ENCODE results near the gene LRRC26.

The LRRC26 gene

GRCh38 chr9:137141976-137142936, 27.6 kb downstream of the LRRC26 start:
- Histone ChIP-seq H3K27me3 (ENCODE audit: control insufficient read depth in 1 of 2, insufficient read depth in 2 of 2, low read length in 2 of 2) (peaks cover 46 to 55% of the 10 kb centered on the region in 2 donors), H3K4me3 (ENCODE audit: low read depth in 1 of 2, low read length in 2 of 2) (no peak overlapping the region), H3K9ac (ENCODE audit: low read depth in 1 of 2, low read length in 2 of 2) (no peak overlapping the region), H3K9me3 (ENCODE audit: control insufficient read depth in 1 of 2, low read length in 2 of 2) (no peaks in the 10 kb centered on the region), H3K36me3 (ENCODE audit: control insufficient read depth in 1 of 2, insufficient read depth in 2 of 2, low read length in 2 of 2) (no peaks in the 10 kb centered on the region), H3K27ac (ENCODE audit: low read depth, low read length) (no peak overlapping the region), H3K4me1 (ENCODE audit: control insufficient read depth in 1 of 2, insufficient read depth in 2 of 2, low read length in 2 of 2) (peaks cover 0 to 3% of the 10 kb centered on the region in 2 donors)

GRCh38 chr9:137141050-137141810, 28.6 kb downstream of the LRRC26 start:
- Histone ChIP-seq H3K9ac (ENCODE audit: low read depth in 1 of 2, low read length in 2 of 2) (no peak overlapping the region), H3K27me3 (ENCODE audit: control insufficient read depth in 1 of 2, insufficient read depth in 2 of 2, low read length in 2 of 2) (peaks cover 54 to 61% of the 10 kb centered on the region in 2 donors), H3K4me1 (ENCODE audit: control insufficient read depth in 1 of 2, insufficient read depth in 2 of 2, low read length in 2 of 2) (no peaks in the 10 kb centered on the region)

DNA sequence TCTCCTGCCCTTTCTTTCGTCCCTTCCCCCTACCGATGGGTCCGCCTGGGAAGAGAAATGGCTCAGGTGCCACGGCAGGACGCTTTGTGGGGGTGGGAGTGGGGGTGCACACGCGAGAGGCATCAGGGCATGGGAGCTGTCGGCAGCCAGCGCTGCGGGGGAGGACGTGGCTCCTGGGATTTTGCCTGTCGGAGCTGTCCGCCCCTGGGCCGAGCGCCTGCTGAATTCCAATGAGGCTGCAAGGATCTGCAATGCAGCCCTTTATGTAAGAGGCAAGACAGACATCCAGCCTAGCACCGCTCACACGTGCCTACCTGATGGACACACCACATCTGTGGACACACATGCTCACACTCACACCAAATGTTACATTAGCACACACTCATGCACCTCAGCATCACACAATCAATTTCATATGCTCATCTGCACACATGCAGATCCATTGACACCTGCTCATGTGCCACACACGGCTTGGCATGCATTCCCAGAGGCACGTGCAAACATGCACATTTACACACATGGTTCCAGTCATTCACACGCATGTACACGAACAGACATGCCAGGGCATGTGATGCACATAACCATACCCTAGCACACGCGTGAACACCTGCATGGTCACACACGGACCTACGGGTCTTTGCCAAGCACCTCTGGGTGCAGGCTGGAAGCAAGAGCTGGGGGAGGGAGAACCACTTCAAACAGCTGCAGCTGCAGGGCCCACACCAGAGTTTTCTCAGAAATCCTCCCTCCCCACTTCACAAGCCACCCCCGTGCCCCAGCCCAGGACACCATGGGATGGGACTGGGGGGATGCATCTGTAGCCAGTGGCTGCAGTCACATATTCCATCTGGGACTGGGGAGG, 29.5 kb downstream of the LRRC26 start:
- Histone ChIP-seq H3K4me3 (ENCODE audit: low read depth in 1 of 2, low read length in 2 of 2) (no peak overlapping the region), H3K36me3 (ENCODE audit: control insufficient read depth in 1 of 2, insufficient read depth in 2 of 2, low read length in 2 of 2) (no peaks in the 10 kb centered on the region), H3K4me1 (ENCODE audit: control insufficient read depth in 1 of 2, insufficient read depth in 2 of 2, low read length in 2 of 2) (no peaks in the 10 kb centered on the region), H3K9me3 (ENCODE audit: control insufficient read depth in 1 of 2, low read length in 2 of 2) (no peaks in the 10 kb centered on the region), H3K27me3 (ENCODE audit: control insufficient read depth in 1 of 2, insufficient read depth in 2 of 2, low read length in 2 of 2) (peaks cover 58 to 68% of the 10 kb centered on the region in 2 donors), H3K27ac (ENCODE audit: low read depth, low read length) (no peak overlapping the region), H3K9ac (ENCODE audit: low read depth in 1 of 2, low read length in 2 of 2) (no peak overlapping the region)

More at GRCh38 chr9:137141050-137141810, 28.6 kb downstream of the LRRC26 start:
- Histone ChIP-seq H3K4me3 (ENCODE audit: low read depth in 1 of 2, low read length in 2 of 2) (no peak overlapping the region), H3K27ac (ENCODE audit: low read depth, low read length) (no peak overlapping the region), H3K9me3 (ENCODE audit: control insufficient read depth in 1 of 2, low read length in 2 of 2) (no peaks in the 10 kb centered on the region), H3K36me3 (ENCODE audit: control insufficient read depth in 1 of 2, insufficient read depth in 2 of 2, low read length in 2 of 2) (no peaks in the 10 kb centered on the region)

- H3K27me3 ChIP-seq (ENCODE audit: control insufficient read depth in 1 of 2, insufficient read depth in 2 of 2, low read length in 2 of 2), result peaks cover 58 to 68% of the 10 kb centered on the region in 2 donors
- H3K4me3 ChIP-seq (ENCODE audit: low read depth in 1 of 2, low read length in 2 of 2), result no peak overlapping the region
- no peaks in the 10 kb centered on the region for H3K4me1 ChIP-seq (ENCODE audit: control insufficient read depth in 1 of 2, insufficient read depth in 2 of 2, low read length in 2 of 2)
- no peak overlapping the region for H3K9ac ChIP-seq (ENCODE audit: low read depth in 1 of 2, low read length in 2 of 2)
- no peaks in the 10 kb centered on the region for H3K9me3 ChIP-seq (ENCODE audit: control insufficient read depth in 1 of 2, low read length in 2 of 2)
- no peak overlapping the region for H3K27ac ChIP-seq (ENCODE audit: low read depth, low read length)
- no peaks in the 10 kb centered on the region for H3K36me3 ChIP-seq (ENCODE audit: control insufficient read depth in 1 of 2, insufficient read depth in 2 of 2, low read length in 2 of 2)
Observed at GRCh38 chr9:137139468-137140150, 30.2 kb downstream of the LRRC26 start.

DNA sequence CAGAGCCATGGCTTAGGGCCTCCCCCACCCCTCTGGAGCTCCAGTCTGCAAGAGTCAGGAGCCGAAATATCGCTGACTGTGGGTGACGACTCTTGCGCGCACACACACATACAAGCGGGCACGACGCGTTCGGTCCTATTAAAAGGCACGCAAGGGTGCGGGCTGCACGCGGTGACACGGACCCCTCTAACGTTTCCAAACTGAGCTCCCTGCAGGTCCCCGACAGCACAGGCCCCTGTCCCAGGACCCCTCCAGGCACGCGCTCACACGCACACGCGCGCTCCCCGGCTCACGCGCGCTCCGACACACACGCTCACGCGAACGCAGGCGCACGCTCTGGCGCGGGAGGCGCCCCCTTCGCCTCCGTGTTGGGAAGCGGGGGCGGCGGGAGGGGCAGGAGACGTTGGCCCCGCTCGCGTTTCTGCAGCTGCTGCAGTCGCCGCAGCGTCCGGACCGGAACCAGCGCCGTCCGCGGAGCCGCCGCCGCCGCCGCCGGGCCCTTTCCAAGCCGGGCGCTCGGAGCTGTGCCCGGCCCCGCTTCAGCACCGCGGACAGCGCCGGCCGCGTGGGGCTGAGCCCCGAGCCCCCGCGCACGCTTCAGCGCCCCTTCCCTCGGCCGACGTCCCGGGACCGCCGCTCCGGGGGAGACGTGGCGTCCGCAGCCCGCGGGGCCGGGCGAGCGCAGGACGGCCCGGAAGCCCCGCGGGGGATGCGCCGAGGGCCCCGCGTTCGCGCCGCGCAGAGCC, 31.0 kb downstream of the LRRC26 start, which contains the start of gene GRIN1:
Gene GRIN1, plus strand, starts transcription at position 433 of the 746 bp plus-strand sequence. CDS start 333 bp downstream, outside the sequence.
- no peak within 1 kb of the TSS for H3K4me3 ChIP-seq (ENCODE audit: low read depth in 1 of 2, low read length in 2 of 2)
- peaks cover 56 to 68% of the 10 kb centered on the region in 2 donors for H3K27me3 ChIP-seq (ENCODE audit: control insufficient read depth in 1 of 2, insufficient read depth in 2 of 2, low read length in 2 of 2)
- no peaks in the 10 kb centered on the region for H3K36me3 ChIP-seq (ENCODE audit: control insufficient read depth in 1 of 2, insufficient read depth in 2 of 2, low read length in 2 of 2)
- H3K4me1 ChIP-seq (ENCODE audit: control insufficient read depth in 1 of 2, insufficient read depth in 2 of 2, low read length in 2 of 2), result no peaks in the 10 kb centered on the region
- no peak within 1 kb of the TSS for H3K27ac ChIP-seq (ENCODE audit: low read depth, low read length)
- H3K9ac ChIP-seq (ENCODE audit: low read depth in 1 of 2, low read length in 2 of 2), result no peak within 1 kb of the TSS
- H3K9me3 ChIP-seq (ENCODE audit: control insufficient read depth in 1 of 2, low read length in 2 of 2), result no peaks in the 10 kb centered on the region

DNA sequence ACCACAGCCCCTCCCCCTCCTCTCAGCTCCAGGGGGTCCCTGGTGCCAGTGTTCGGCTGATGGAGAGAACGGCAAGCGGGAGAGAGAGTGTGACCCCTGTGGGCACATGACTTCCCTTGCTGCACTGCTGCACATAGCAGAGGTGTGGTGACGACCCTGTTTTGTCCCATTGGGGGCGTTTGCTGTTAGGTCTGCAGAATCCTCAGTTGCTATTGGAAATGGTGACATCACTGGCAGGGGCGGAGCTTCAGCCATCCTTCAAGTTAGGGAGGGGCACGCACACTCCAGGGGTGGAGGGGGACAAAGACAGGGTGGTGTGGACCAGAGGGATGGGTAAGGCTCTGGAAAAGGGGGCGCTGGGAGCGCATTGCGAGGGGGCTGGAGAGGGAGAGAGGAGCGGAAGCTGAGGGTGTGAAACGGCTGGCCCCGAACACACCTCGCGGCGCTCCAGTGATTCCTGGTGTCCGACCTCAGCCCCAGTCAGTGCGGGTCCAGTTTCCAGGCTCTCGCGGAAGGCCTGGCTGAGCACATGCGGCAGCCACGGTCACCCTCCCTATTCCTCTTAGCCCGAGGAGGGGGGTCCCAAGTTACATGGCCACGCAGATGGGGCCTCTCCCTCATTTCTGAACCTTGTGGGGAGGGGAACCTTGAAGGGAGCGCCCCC, 31.7 kb downstream of the LRRC26 start:
- H3K4me1 ChIP-seq (ENCODE audit: control insufficient read depth in 1 of 2, insufficient read depth in 2 of 2, low read length in 2 of 2), result no peaks in the 10 kb centered on the region
- H3K27me3 ChIP-seq (ENCODE audit: control insufficient read depth in 1 of 2, insufficient read depth in 2 of 2, low read length in 2 of 2), result peaks cover 55 to 61% of the 10 kb centered on the region in 2 donors
- no peaks in the 10 kb centered on the region for H3K9me3 ChIP-seq (ENCODE audit: control insufficient read depth in 1 of 2, low read length in 2 of 2)
- H3K36me3 ChIP-seq (ENCODE audit: control insufficient read depth in 1 of 2, insufficient read depth in 2 of 2, low read length in 2 of 2), result no peaks in the 10 kb centered on the region
- no peak overlapping the region for H3K27ac ChIP-seq (ENCODE audit: low read depth, low read length)
- H3K9ac ChIP-seq (ENCODE audit: low read depth in 1 of 2, low read length in 2 of 2), result no peak overlapping the region
- no peak overlapping the region for H3K4me3 ChIP-seq (ENCODE audit: low read depth in 1 of 2, low read length in 2 of 2)

- H3K27me3 ChIP-seq (ENCODE audit: control insufficient read depth in 1 of 2, insufficient read depth in 2 of 2, low read length in 2 of 2), result peaks cover 50 to 53% of the 10 kb centered on the region in 2 donors
- no peaks in the 10 kb centered on the region for H3K4me1 ChIP-seq (ENCODE audit: control insufficient read depth in 1 of 2, insufficient read depth in 2 of 2, low read length in 2 of 2)
Observed at GRCh38 chr9:137136881-137137607, 32.8 kb downstream of the LRRC26 start.

DNA sequence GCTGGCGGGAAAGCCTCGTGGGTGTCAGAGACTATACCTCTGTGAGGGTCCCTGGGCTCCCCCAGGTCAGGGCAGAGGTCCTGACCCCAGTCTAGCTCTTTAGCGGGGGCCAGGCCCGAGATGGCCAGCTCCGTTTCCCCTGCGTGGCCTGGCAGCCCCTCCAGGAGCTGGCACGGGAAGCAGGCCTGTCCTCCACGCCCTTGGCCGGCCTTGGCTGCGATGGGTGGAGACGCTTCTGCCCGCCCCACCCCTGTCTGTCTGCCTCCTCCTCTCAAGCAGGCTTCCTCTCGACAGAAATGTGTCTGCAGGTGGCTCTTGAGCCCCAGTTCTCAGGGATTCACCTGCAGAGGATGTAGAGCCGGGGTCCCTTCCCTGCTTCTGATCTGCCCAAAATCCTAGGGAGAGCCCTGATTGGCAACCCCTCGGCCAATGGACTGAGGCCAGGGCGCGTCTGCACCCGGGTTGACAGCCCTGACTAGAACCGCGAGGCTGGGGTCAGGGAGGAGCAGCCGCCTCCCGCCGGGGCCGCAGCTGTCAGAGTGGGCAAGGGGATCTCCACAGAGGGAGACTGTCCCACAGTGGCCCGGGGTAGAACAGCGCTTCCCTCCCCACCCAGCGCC, 33.5 kb downstream of the LRRC26 start:
- H3K9ac ChIP-seq (ENCODE audit: low read depth in 1 of 2, low read length in 2 of 2), result no peak overlapping the region
- H3K27me3 ChIP-seq (ENCODE audit: control insufficient read depth in 1 of 2, insufficient read depth in 2 of 2, low read length in 2 of 2), result peaks cover 44 to 49% of the 10 kb centered on the region in 2 donors
- H3K4me3 ChIP-seq (ENCODE audit: low read depth in 1 of 2, low read length in 2 of 2), result no peak overlapping the region

More at GRCh38 chr9:137136881-137137607, 32.8 kb downstream of the LRRC26 start:
- Histone ChIP-seq H3K4me3 (ENCODE audit: low read depth in 1 of 2, low read length in 2 of 2) (no peak overlapping the region), H3K36me3 (ENCODE audit: control insufficient read depth in 1 of 2, insufficient read depth in 2 of 2, low read length in 2 of 2) (no peaks in the 10 kb centered on the region), H3K9me3 (ENCODE audit: control insufficient read depth in 1 of 2, low read length in 2 of 2) (no peaks in the 10 kb centered on the region), H3K9ac (ENCODE audit: low read depth in 1 of 2, low read length in 2 of 2) (no peak overlapping the region), H3K27ac (ENCODE audit: low read depth, low read length) (no peak overlapping the region)

More for the DNA sequence above, 33.5 kb downstream of the LRRC26 start:
- no peak overlapping the region for H3K27ac ChIP-seq (ENCODE audit: low read depth, low read length)
- H3K36me3 ChIP-seq (ENCODE audit: control insufficient read depth in 1 of 2, insufficient read depth in 2 of 2, low read length in 2 of 2), result no peaks in the 10 kb centered on the region
- H3K4me1 ChIP-seq (ENCODE audit: control insufficient read depth in 1 of 2, insufficient read depth in 2 of 2, low read length in 2 of 2), result no peaks in the 10 kb centered on the region
- no peaks in the 10 kb centered on the region for H3K9me3 ChIP-seq (ENCODE audit: control insufficient read depth in 1 of 2, low read length in 2 of 2)

Measured in duodenal mucosa (tissue), 2 donors.